SK-N-SH (cell line): ENCODE data around the gene ARHGAP44. TPM values are rescaled to one million over a fixed set of nuclear protein-coding genes. Genes with fewer than 3 reads are reported as not detected.

Experiments
- CTCF ChIA-PET: fragments of 300-600, 350-600 bp; formaldehyde crosslinking; extraction: SDS; loops from one replicate; lab custom pipeline; 2021; lab: Yijun Ruan, JAX
- POLR2A ChIA-PET: fragments of 350-600 bp; sonication (Branson Sonifier 250); formaldehyde crosslinking; extraction: SDS; loops from one replicate; lab custom pipeline; 2020; ENCODE audit warnings: antibody characterized with exemption, inconsistent platforms; lab: Yijun Ruan, JAX
- DNase-seq: peaks from one replicate; pipeline ENCODE4 v3.0.0; 2012
- H2AFZ ChIP-seq: fragments of 200-600 bp; sonication (generic); 2 replicates; pipeline ENCODE4 v1.8.1; 2016; ENCODE audit warnings: antibody characterized with exemption, mild to moderate bottlenecking, low read depth
- H3F3A ChIP-seq: fragments of 200-600 bp; sonication (generic); replicated peaks from 2 replicates; pipeline ENCODE3; 2016; ENCODE audit warnings: antibody characterized with exemption, mild to moderate bottlenecking; ENCODE audit not compliant: insufficient read depth
- H3K27ac ChIP-seq, 2 experiments: fragments of 200-500 bp in 1 of 2; fragments of 200-600 bp in 1 of 2; sonication (Bioruptor generic) in 1 of 2; sonication (generic), shearing (Covaris generic) in 1 of 2; 2 replicates each; pipeline versions ENCODE4 v1.5.1 to v1.6.1; 2014 to 2016; ENCODE audit warnings: low read depth in 2 of 2, inconsistent platforms in 1 of 2, low read length in 1 of 2, mild to moderate bottlenecking in 1 of 2, mixed read lengths in 1 of 2
- H3K27me3 ChIP-seq: fragments of 200-600 bp; sonication (generic), shearing (Covaris generic); 2 replicates; pipeline ENCODE4 v1.6.1; 2016; ENCODE audit warnings: mixed run types; ENCODE audit not compliant: insufficient read depth
- H3K36me3 ChIP-seq, 2 experiments: fragments of 200-500 bp in 1 of 2; fragments of 200-600 bp in 1 of 2; sonication (Bioruptor generic) in 1 of 2; sonication (generic) in 1 of 2; replicated peaks in 1 of 2; 2 replicates each; pipeline versions ENCODE3 to v1.5.1; 2014 to 2016; ENCODE audit warnings: low read length in 1 of 2, mild to moderate bottlenecking in 1 of 2; ENCODE audit not compliant: insufficient read depth in 2 of 2, control insufficient read depth in 1 of 2
- H3K4me1 ChIP-seq, 2 experiments: fragments of 200-500 bp in 1 of 2; fragments of 200-600 bp in 1 of 2; sonication (Bioruptor generic) in 1 of 2; sonication (generic), shearing (Covaris generic) in 1 of 2; 2 replicates each; pipeline versions ENCODE4 v1.5.1 to v1.6.1; 2014 to 2016; ENCODE audit warnings: low read depth in 1 of 2, low read length in 1 of 2, mixed run types in 1 of 2; ENCODE audit not compliant: insufficient read depth in 2 of 2, control insufficient read depth in 1 of 2
- H3K4me2 ChIP-seq: fragments of 200-600 bp; sonication (generic), shearing (Covaris generic); 2 replicates; pipeline ENCODE4 v1.6.1; 2017; ENCODE audit warnings: mixed run types
- H3K4me3 ChIP-seq, 2 experiments: fragments of 200-500 bp in 1 of 2; fragments of 200-600 bp in 1 of 2; sonication (Bioruptor generic) in 1 of 2; sonication (generic), shearing (Covaris generic) in 1 of 2; 2 replicates each; pipeline versions ENCODE4 v1.5.1 to v1.8.1; 2014 to 2016; ENCODE audit warnings: low read depth in 2 of 2, inconsistent platforms in 1 of 2, low read length in 1 of 2, mild to moderate bottlenecking in 1 of 2, mixed read lengths in 1 of 2, moderate library complexity in 1 of 2
- H3K79me2 ChIP-seq: fragments of 200-600 bp; sonication (generic); 2 replicates; pipeline ENCODE4 v1.8.1; 2017; ENCODE audit warnings: mild to moderate bottlenecking; ENCODE audit not compliant: insufficient read depth
- H3K9ac ChIP-seq: fragments of 200-600 bp; sonication (generic); 2 replicates; pipeline ENCODE4 v1.6.1; 2017; ENCODE audit warnings: mixed run types
- H3K9me2 ChIP-seq: fragments of 200-600 bp; sonication (generic); 2 replicates; pipeline ENCODE4 v1.6.1; 2017; ENCODE audit warnings: mixed run types
- H3K9me3 ChIP-seq: fragments of 200-600 bp; sonication (generic); 2 replicates; pipeline ENCODE4 v1.6.1; 2017; ENCODE audit warnings: mixed run types, mild to moderate bottlenecking, moderate library complexity
- H4K20me1 ChIP-seq: fragments of 200-600 bp; sonication (generic); 2 replicates; pipeline ENCODE4 v1.6.1; 2017; ENCODE audit warnings: mild to moderate bottlenecking, mixed run types; ENCODE audit not compliant: insufficient read depth
- EZH2phosphoT487 ChIP-seq: fragments of 200-600 bp; sonication (generic); IDR thresholded peaks from 2 replicates; pipeline ENCODE4 v1.6.1; 2017; ENCODE audit warnings: low read depth, mixed run types, mild to moderate bottlenecking, antibody characterized with exemption, moderate library complexity, borderline replicate concordance
- FOSL2 ChIP-seq: IDR thresholded peaks from 2 replicates; pipeline ENCODE4 v1.4.0; 2012; ENCODE audit warnings: low read depth, mild to moderate bottlenecking, moderate library complexity, borderline replicate concordance
- GABPA ChIP-seq: IDR thresholded peaks from 2 replicates; pipeline ENCODE4 v1.4.0; 2012; ENCODE audit warnings: low read depth, mild to moderate bottlenecking
- JUND ChIP-seq: IDR thresholded peaks from 2 replicates; pipeline ENCODE4 v1.4.0; 2012
- NFIC ChIP-seq: IDR thresholded peaks from 2 replicates; pipeline ENCODE4 v1.4.0; 2012; ENCODE audit warnings: borderline replicate concordance
- RXRA ChIP-seq: IDR thresholded peaks from 2 replicates; pipeline ENCODE4 v1.4.0; 2012; ENCODE audit warnings: low read depth, mild to moderate bottlenecking, borderline replicate concordance
- USF2 ChIP-seq: fragments of 150-350 bp; IDR thresholded peaks from 2 replicates; pipeline ENCODE4 v1.6.1; 2017; ENCODE audit warnings: antibody characterized with exemption, low read length, low read depth, borderline replicate concordance
- WGBS: methylation state at CpG from one replicate; pipeline ENCODE4 v1.1.6; 2017; ENCODE audit warnings: low lambda C conversion rate; 5-methylcytosine and 5-hydroxymethylcytosine counted together
- polyA plus RNA-seq, 3 experiments: library from polyadenylated mRNA; depleted of rRNA; stranded (reverse); fragments of >200 nt; gene quantifications; 2 replicates each; pipeline ENCODE4 v1.2.3, GENCODE V29; 2012
- TF ChIP-seq, protein P1 (sequence below): IDR thresholded peaks from 2 replicates; pipeline ENCODE4 v1.6.1; 2012; ENCODE audit warnings: mild to moderate bottlenecking, low read depth, low read length, moderate library complexity

ARHGAP44 gene
- polyA plus RNA-seq, 1 of the 3 experiments (the other 2 are of a cell fraction) = 0.28 TPM

- 10% methylated on average over 2 of the region's 2 CpGs for WGBS
- Histone ChIP-seq H2AFZ (no peak overlapping the region), H3K9me2 (no peaks in the 10 kb centered on the region), H3K9me3 (no peaks in the 10 kb centered on the region)
- TF ChIP-seq USF2 = no peak
- no peak for TF ChIP-seq GABPA
- TF ChIP-seq JUND = no peak
- no peak for TF ChIP-seq RXRA
- TF ChIP-seq, protein P1, sequence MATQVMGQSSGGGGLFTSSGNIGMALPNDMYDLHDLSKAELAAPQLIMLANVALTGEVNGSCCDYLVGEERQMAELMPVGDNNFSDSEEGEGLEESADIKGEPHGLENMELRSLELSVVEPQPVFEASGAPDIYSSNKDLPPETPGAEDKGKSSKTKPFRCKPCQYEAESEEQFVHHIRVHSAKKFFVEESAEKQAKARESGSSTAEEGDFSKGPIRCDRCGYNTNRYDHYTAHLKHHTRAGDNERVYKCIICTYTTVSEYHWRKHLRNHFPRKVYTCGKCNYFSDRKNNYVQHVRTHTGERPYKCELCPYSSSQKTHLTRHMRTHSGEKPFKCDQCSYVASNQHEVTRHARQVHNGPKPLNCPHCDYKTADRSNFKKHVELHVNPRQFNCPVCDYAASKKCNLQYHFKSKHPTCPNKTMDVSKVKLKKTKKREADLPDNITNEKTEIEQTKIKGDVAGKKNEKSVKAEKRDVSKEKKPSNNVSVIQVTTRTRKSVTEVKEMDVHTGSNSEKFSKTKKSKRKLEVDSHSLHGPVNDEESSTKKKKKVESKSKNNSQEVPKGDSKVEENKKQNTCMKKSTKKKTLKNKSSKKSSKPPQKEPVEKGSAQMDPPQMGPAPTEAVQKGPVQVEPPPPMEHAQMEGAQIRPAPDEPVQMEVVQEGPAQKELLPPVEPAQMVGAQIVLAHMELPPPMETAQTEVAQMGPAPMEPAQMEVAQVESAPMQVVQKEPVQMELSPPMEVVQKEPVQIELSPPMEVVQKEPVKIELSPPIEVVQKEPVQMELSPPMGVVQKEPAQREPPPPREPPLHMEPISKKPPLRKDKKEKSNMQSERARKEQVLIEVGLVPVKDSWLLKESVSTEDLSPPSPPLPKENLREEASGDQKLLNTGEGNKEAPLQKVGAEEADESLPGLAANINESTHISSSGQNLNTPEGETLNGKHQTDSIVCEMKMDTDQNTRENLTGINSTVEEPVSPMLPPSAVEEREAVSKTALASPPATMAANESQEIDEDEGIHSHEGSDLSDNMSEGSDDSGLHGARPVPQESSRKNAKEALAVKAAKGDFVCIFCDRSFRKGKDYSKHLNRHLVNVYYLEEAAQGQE = no peak
- TF ChIP-seq NFIC = no peak
- TF ChIP-seq, all 33 proteins: peak for 0
- no peak overlapping the region for H3K9ac ChIP-seq
- no peaks in the 10 kb centered on the region for H3K4me1 ChIP-seq
- no peaks in the 10 kb centered on the region for H3K36me3 ChIP-seq
- no peak overlapping the region for H3K27ac ChIP-seq
- peaks cover 6% of the 10 kb centered on the region; the same call in 1 of the 2 replicates for H3K27me3 ChIP-seq
- no peak overlapping the region for H3K4me2 ChIP-seq
- no peaks in the 10 kb centered on the region for H4K20me1 ChIP-seq
- no peaks in the 10 kb centered on the region for H3K79me2 ChIP-seq
- DNase-seq = no peak
- no peak overlapping the region for H3K4me3 ChIP-seq
- H3F3A ChIP-seq = no peaks in the 10 kb centered on the region
- CTCF ChIA-PET = no interaction called here
- POLR2A ChIA-PET = no interaction called here
Observed at GRCh38 chr17:12759090-12759489, 30.2 kb upstream of the ARHGAP44 start.

GRCh38 chr17:12765548-12765947 lies 23.8 kb upstream of the ARHGAP44 start:
- H3K27ac ChIP-seq = no peak overlapping the region
- H3K9me2 ChIP-seq = no peaks in the 10 kb centered on the region
- no peak overlapping the region for H2AFZ ChIP-seq
- no peak for DNase-seq
- no peaks in the 10 kb centered on the region for H3K79me2 ChIP-seq
- WGBS = 1% methylated on average over 6 of the region's 6 CpGs
- H3F3A ChIP-seq = no peaks in the 10 kb centered on the region
- no peak overlapping the region for H3K4me2 ChIP-seq
- no peaks in the 10 kb centered on the region for H3K9me3 ChIP-seq
- H3K27me3 ChIP-seq = no peaks in the 10 kb centered on the region; the same call in 1 of the 2 replicates
- H4K20me1 ChIP-seq = no peaks in the 10 kb centered on the region
- CTCF ChIA-PET = no interaction called here
- no peak overlapping the region for H3K9ac ChIP-seq
- no peaks in the 10 kb centered on the region for H3K36me3 ChIP-seq
- no peaks in the 10 kb centered on the region for H3K4me1 ChIP-seq
- H3K4me3 ChIP-seq = no peak overlapping the region
- POLR2A ChIA-PET = no interaction called here
- TF ChIP-seq EZH2phosphoT487 (no peak), FOSL2 (peak; percentile 11; the same call in 1 of the 2 replicates)
